HEK293T (cell line): ENCODE results near the gene RAB3B.

Experiments
- BHLHE40 ChIP-seq: fragments of 450-650 bp; IDR thresholded peaks from 2 replicates; pipeline ENCODE4 v1.6.1; 2016; ENCODE audit warnings: mild to moderate bottlenecking, moderate library complexity, borderline replicate concordance
- NFRKB ChIP-seq: fragments of 450-650 bp; IDR thresholded peaks from 2 replicates; pipeline ENCODE4 v1.6.1; 2016; ENCODE audit warnings: mild to moderate bottlenecking, moderate library complexity
- TARDBP ChIP-seq: fragments of 450-650 bp; IDR thresholded peaks from 2 replicates; pipeline ENCODE4 v1.6.1; 2016

- TF ChIP-seq TARDBP = no peak
- TF ChIP-seq NFRKB = no peak
- no peak for TF ChIP-seq BHLHE40
Measured at GRCh38 chr1:51859735-51860134, 130.8 kb downstream of the RAB3B start.
